Mucosa of descending colon (tissue), 3 donors: ENCODE data around the gene ADCY4. TPM values are rescaled to one million over a fixed set of nuclear protein-coding genes. Genes with fewer than 3 reads are reported as not detected.

Experiments used
- ATAC-seq: fragments of 200-7000 bp; cut with Tn5 transposase; one replicate; pipeline ENCODE4 v1.9.1; 2020; ENCODE audit warnings: mild to moderate bottlenecking, moderate library complexity
- DNase-seq, 3 donors: peaks; one replicate each; pipeline ENCODE4 v3.0.0-alpha.2; 2020
- H3K36me3 ChIP-seq: fragments of 200-600 bp; one replicate; pipeline ENCODE4 v1.8.0; 2021; ENCODE audit warnings: low read depth, mild to moderate bottlenecking
- H3K4me1 ChIP-seq: fragments of 200-600 bp; one replicate; pipeline ENCODE4 v1.8.0; 2021; ENCODE audit warnings: low read depth, mild to moderate bottlenecking
- H3K4me3 ChIP-seq: fragments of 200-600 bp; one replicate; pipeline ENCODE4 v1.8.0; 2021; ENCODE audit warnings: mild to moderate bottlenecking
- H3K9me3 ChIP-seq: fragments of 200-600 bp; one replicate; pipeline ENCODE4 v1.8.0; 2021; ENCODE audit warnings: mild to moderate bottlenecking
- intact Hi-C, 2 donors: fragments of 100-400 bp; cut with DNase I in 1 of 2; cut with micrococcal nuclease in 1 of 2; formaldehyde crosslinking; loops; one replicate each; pipeline versions ENCODE4 v1.11.0 to v1.11.1; 2022; cut with DNase I, micrococcal nuclease
- total RNA-seq, 3 donors: library from RNA; stranded (reverse); fragmentation: NEBNext Ultra II Directional in 2 of 3; extraction: Animal tissue kit (Norgen Biotek cat#: 25700) in 2 of 3; gene quantifications; one replicate each; pipeline versions ENCODE4 v1.2.1 to v1.2.4, GENCODE V29; 2021 to 2023
- TF ChIP-seq, protein P1 (sequence below): fragments of 200-600 bp; IDR thresholded peaks from one replicate; pipeline ENCODE4 v1.8.0; 2022; ENCODE audit warnings: antibody characterized with exemption, mild to moderate bottlenecking
- donor health status: DM: no; HTN: no; CAD: no; lungs with moderate emphysema.
- donor health status: DM: no; HTN: no; CAD: no.
- donor health status: DM: no; HTN: yes; CAD: no.

ADCY4 gene
- total RNA-seq, 3 donors from 2014 or later, result 13.9 to 23.5 (median 20.7) TPM

DNA sequence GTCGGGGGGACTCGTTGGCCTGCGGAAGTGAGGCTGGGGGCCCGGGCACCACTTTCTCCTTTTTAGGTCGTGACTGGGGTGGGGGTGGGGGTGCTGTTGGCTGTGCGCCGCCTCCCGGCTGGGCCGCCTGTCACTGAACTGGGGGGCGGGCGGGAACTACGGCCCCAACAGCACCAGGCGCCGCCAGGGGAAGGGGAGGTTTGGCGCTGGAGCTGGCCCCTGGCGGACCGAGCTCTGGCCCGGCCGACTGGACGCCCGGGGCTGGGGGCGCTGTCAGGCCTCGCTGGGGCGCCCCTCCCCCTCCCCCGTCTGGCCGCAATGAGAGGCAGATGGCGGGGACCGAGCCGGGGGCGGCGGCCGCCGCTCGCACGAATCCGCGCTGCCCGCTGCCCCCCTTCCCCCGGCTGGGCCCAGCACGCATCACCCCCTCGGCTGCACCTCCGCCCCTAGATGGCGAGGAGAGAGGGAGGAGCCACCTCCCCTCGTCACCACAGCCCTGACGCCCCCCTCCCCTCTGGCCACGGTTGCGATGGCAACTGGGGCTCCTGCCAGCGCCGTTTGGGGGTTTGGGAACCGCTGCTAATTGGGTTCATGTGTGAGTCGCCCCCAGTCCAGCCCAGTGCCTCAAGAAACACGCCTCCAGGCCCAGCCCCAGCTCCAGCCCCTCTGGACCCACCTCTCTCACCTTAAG is 33.8 kb upstream of the ADCY4 start:
- H3K9me3 ChIP-seq, result no peaks in the 10 kb centered on the region
- no peaks in the 10 kb centered on the region for H3K36me3 ChIP-seq
- intact Hi-C loops, result loop anchor here (5.0 kb wide), 2 partner anchors 36 to 64 kb away; no protein-coding TSS in a partner anchor
- ATAC-seq (no peak), DNase-seq (peak; percentile 53 to 69 (median 65))
- no peak overlapping the region for H3K4me3 ChIP-seq
- H3K4me1 ChIP-seq, result peaks cover 5% of the 10 kb centered on the region
- TF ChIP-seq, protein P1, sequence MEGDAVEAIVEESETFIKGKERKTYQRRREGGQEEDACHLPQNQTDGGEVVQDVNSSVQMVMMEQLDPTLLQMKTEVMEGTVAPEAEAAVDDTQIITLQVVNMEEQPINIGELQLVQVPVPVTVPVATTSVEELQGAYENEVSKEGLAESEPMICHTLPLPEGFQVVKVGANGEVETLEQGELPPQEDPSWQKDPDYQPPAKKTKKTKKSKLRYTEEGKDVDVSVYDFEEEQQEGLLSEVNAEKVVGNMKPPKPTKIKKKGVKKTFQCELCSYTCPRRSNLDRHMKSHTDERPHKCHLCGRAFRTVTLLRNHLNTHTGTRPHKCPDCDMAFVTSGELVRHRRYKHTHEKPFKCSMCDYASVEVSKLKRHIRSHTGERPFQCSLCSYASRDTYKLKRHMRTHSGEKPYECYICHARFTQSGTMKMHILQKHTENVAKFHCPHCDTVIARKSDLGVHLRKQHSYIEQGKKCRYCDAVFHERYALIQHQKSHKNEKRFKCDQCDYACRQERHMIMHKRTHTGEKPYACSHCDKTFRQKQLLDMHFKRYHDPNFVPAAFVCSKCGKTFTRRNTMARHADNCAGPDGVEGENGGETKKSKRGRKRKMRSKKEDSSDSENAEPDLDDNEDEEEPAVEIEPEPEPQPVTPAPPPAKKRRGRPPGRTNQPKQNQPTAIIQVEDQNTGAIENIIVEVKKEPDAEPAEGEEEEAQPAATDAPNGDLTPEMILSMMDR, result no peak

DNA sequence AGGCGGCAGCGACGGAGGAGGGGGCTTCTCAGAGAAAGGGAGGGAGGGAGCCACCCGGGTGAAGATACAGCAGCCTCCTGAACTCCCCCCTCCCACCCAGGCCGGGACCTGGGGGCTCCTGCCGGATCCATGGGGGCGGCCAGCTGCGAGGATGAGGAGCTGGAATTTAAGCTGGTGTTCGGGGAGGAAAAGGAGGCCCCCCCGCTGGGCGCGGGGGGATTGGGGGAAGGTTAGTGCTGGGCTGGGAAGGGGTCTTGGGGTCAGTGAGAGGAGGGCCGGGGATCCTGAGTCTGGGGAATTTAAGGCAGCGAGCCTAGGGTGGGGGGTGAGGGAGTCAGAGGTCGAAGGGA is 33.3 kb upstream of the ADCY4 start:
- no peak for ATAC-seq
- TF ChIP-seq, protein P1, result no peak
- intact Hi-C loops, result loop anchor here (5.0 kb wide), 2 partner anchors 36 to 64 kb away; no protein-coding TSS in a partner anchor
- peak overlapping the region; percentile 22 for H3K4me3 ChIP-seq
- peak in 2 of 3 donors; percentile 64 to 66 for DNase-seq
- no peaks in the 10 kb centered on the region for H3K9me3 ChIP-seq
- no peaks in the 10 kb centered on the region for H3K36me3 ChIP-seq
- peaks cover 5% of the 10 kb centered on the region for H3K4me1 ChIP-seq

- Histone ChIP-seq H3K4me1 (peaks cover 5% of the 10 kb centered on the region), H3K4me3 (peak within 1 kb of the TSS; percentile 22), H3K9me3 (no peaks in the 10 kb centered on the region), H3K36me3 (no peaks in the 10 kb centered on the region)
- intact Hi-C loops, result loop anchor here (5.0 kb wide), 2 partner anchors 35 to 65 kb away; no protein-coding TSS in a partner anchor
- ATAC-seq (peak; percentile 37), DNase-seq (peak; percentile 69 to 91 (median 73))
- TF ChIP-seq, protein P1, result no peak
These were observed 32.8 kb upstream of the ADCY4 start, which contains the start of gene NFATC4 for GRCh38 chr14:24367514-24368211. TSS of gene NFATC4 (plus strand) at chr14:24368184. CDS start at chr14:24368341, 157 bp downstream.

GRCh38 chr14:24366721-24367513 is 32.0 kb upstream of the ADCY4 start:
- H3K4me1 ChIP-seq, result peaks cover 5% of the 10 kb centered on the region
- peak overlapping the region; percentile 14 for H3K4me3 ChIP-seq
- intact Hi-C loops, result loop anchor here (5.0 kb wide), 2 partner anchors 35 to 65 kb away; no protein-coding TSS in a partner anchor
- H3K36me3 ChIP-seq, result no peaks in the 10 kb centered on the region
- TF ChIP-seq, protein P1, result no peak
- no peaks in the 10 kb centered on the region for H3K9me3 ChIP-seq
- peak; percentile 92 to 95 (median 93) for DNase-seq
- ATAC-seq, result peak; percentile 82

DNA sequence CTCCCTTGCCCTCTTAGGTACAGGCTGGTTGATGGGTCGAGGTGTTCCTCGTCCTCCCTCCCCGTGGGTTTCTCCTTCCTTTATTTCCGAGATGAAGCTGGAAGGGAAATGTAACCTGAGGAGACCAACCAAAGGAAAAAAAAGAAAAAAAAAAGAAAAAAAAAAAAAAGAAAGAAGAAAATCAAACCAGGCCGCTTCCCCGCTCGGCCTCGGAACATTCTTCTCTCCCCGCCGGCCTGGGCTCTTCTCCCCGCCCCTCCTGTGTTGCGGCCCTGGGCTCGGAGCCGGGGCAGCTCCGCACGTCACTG is 31.5 kb upstream of the ADCY4 start:
- ATAC-seq, result no peak
- no peak for DNase-seq

More for the DNA sequence above, 31.5 kb upstream of the ADCY4 start:
- Histone ChIP-seq H3K9me3 (no peaks in the 10 kb centered on the region), H3K4me1 (peaks cover 5% of the 10 kb centered on the region), H3K36me3 (no peaks in the 10 kb centered on the region), H3K4me3 (no peak overlapping the region)
- intact Hi-C loops, result loop anchor here (5.0 kb wide), 2 partner anchors 34 to 66 kb away; no protein-coding TSS in a partner anchor
- TF ChIP-seq, protein P1, result no peak
